ENCODE results near the gene DKK1.

The DKK1 gene

DNA sequence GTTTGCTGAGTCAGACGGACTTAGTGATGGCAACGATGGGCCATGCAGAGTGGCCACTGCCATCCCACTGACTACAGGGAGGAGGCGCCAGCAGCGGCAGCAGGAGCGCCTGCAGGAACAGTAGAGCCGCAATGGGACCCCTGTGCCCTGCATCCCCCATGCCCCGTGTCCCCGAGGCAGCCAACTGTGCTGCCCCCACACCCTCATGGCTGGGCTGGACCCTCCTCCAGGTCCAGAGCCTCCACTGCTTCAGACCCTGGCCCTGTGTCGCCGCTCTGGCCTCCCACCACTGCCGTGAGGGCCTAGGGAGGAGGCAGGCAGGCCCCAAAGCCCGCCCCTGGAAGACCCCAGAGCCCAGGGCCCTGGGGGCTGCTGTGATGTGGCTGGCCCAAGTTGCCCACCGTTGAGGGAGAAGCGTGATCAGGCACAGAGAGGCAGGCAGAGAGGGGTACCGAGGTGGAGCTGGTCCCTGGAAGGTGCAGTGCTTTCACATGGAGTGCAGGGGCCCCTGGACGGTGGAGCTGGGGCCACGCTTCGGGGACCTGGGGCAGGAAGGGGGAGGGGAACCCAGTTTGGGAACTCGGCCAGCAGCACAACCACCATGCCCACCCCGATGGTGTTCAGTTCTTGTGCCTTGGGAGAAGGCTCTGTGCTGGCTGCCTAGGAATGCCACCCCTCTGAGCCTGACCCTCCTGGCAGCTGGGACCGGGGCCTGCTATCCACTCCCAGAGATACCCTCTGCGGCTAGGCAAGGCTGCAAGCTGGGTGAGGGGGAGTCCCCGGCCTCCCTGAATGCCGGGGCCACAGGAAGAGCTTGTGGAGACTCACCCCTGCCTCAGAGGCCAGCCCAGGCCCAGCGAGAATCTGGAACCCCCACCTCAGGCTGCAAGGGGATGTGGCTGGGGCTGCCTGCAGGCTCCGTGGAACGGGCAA is 32.6 kb downstream of the DKK1 start:
- TF ChIP-seq, protein P1, sequence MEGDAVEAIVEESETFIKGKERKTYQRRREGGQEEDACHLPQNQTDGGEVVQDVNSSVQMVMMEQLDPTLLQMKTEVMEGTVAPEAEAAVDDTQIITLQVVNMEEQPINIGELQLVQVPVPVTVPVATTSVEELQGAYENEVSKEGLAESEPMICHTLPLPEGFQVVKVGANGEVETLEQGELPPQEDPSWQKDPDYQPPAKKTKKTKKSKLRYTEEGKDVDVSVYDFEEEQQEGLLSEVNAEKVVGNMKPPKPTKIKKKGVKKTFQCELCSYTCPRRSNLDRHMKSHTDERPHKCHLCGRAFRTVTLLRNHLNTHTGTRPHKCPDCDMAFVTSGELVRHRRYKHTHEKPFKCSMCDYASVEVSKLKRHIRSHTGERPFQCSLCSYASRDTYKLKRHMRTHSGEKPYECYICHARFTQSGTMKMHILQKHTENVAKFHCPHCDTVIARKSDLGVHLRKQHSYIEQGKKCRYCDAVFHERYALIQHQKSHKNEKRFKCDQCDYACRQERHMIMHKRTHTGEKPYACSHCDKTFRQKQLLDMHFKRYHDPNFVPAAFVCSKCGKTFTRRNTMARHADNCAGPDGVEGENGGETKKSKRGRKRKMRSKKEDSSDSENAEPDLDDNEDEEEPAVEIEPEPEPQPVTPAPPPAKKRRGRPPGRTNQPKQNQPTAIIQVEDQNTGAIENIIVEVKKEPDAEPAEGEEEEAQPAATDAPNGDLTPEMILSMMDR (conservative IDR thresholded peaks at IDR 0.05; ENCODE audit: low read length), result no peak
- H3K4me3 ChIP-seq (ENCODE audit: low read length), result no peak overlapping the region
- DNase-seq (ENCODE audit: low read depth), result no peak

- DNase-seq (ENCODE audit: low read depth), result no peak
- no peak overlapping the region for H3K4me3 ChIP-seq (ENCODE audit: low read length)
- TF ChIP-seq, protein P1 (conservative IDR thresholded peaks at IDR 0.05; ENCODE audit: low read length), result no peak
These were observed 33.2 kb downstream of the DKK1 start for GRCh38 chr10:52347327-52347667.

- no peak for DNase-seq (ENCODE audit: low read depth)
- H3K4me3 ChIP-seq (ENCODE audit: low read length), result no peak overlapping the region
- TF ChIP-seq, protein P1 (conservative IDR thresholded peaks at IDR 0.05; ENCODE audit: low read length), result no peak
These were observed 34.0 kb downstream of the DKK1 start for GRCh38 chr10:52348037-52348564.

DNA sequence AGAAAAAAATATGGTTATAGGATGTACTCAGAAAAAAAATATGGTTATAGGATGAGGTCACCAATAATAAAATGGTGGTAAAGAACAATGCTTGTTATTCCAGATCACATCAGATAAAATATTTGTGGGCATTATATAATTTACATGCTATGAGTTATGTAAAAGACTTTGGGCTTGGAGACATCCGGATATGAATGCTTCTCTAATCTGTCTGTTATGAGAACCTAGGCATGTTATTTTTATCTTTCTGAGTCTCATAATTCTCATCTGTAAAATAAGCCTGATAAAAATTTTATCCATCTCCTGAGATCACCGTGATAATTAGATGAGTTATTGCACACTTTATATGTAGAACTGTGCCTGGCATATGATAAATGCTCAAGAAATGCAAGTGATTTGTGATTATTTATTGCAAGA is 37.8 kb downstream of the DKK1 start:
- H3K4me3 ChIP-seq (ENCODE audit: low read length), result no peak overlapping the region
- TF ChIP-seq, protein P1 (conservative IDR thresholded peaks at IDR 0.05; ENCODE audit: low read length), result no peak
- peak; percentile 63 for DNase-seq (ENCODE audit: low read depth)

DNA sequence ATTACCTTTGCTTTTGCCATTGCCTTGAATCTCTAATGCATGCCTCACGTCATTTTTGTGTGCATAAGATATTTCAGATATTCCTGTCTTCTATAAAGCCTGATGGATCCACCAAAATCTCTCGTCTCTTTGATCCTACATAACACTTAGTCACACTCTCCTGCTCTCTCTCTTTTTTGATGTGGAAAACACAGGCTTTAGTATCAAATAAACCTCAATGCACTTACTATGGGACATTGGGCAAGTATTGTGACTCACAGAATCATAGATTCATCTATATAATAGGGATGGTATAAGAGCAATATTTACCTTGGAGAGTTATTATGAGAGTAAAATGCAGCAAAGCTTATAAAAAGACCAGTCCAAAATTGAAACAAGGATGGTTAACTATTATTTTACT is 39.1 kb downstream of the DKK1 start:
- no peak for DNase-seq (ENCODE audit: low read depth)
- TF ChIP-seq, protein P1 (conservative IDR thresholded peaks at IDR 0.05; ENCODE audit: low read length), result no peak
- no peak overlapping the region for H3K4me3 ChIP-seq (ENCODE audit: low read length)

- DNase-seq (ENCODE audit: low read depth), result peak; percentile 90
- TF ChIP-seq, protein P1 (conservative IDR thresholded peaks at IDR 0.05; ENCODE audit: low read length), result no peak
- H3K4me3 ChIP-seq (ENCODE audit: low read length), result no peak overlapping the region
These were observed 39.9 kb downstream of the DKK1 start for GRCh38 chr10:52353960-52354394.

DNA sequence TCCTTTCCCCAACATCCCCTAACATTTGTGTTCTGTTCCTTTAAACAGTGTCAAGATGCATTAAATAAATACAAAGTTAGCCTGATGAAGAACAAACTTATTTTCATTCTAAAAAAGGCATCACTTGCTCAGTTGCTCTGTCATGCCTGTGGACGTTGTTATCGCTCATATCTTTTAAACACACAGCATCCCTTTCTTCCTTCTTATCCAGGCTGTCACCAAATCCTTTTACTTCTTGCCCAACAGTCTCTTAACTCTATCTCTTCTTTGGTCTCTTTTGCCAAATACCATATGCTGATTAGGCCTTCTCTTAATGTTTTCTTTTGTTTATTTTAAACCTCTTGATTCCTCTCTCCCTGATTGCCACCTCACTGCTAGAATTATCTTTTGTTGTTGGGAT is 43.9 kb downstream of the DKK1 start:
- DNase-seq (ENCODE audit: low read depth), result no peak
- TF ChIP-seq, protein P1 (conservative IDR thresholded peaks at IDR 0.05; ENCODE audit: low read length), result no peak
- H3K4me3 ChIP-seq (ENCODE audit: low read length), result no peak overlapping the region

Data from AG10803 (cell line).